Activated CD8-positive, alpha-beta memory T cell treated with anti-CD3 and anti-CD28 coated beads, Interleukin-2, amount 50 U/mL, for 24 hours (primary cell): Measurements from ENCODE around the gene SCGB1A1.

Source experiments
- DNase-seq: peaks from one replicate; pipeline ENCODE4 v3.0.0-alpha.2; 2020; ENCODE audit errors: extremely low read depth

The SCGB1A1 gene

GRCh38 chr11:62421996-62422395 lies 3.2 kb downstream of the SCGB1A1 start:
- DNase-seq: no peak

DNA sequence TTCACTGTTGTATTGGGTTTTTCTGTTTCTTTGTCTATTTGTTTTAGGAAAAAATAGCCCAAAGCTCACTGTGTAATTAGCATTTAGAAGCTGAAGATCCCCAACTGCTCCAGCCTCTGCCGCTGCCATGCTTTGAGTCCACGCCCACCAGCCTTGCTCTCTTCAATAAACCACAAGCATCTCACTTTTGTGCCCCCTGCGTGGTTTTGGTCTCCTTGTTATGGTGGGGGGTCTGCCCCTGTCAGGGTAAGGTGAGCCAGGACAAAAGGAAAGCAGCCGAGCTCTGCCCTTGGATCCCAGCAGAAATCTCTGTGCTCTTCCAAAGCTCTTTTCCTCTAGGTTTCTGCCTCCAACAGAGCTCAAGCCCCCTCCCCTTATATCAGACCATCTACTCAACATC lies 4.2 kb downstream of the SCGB1A1 start:
- DNase-seq: no peak

DNA sequence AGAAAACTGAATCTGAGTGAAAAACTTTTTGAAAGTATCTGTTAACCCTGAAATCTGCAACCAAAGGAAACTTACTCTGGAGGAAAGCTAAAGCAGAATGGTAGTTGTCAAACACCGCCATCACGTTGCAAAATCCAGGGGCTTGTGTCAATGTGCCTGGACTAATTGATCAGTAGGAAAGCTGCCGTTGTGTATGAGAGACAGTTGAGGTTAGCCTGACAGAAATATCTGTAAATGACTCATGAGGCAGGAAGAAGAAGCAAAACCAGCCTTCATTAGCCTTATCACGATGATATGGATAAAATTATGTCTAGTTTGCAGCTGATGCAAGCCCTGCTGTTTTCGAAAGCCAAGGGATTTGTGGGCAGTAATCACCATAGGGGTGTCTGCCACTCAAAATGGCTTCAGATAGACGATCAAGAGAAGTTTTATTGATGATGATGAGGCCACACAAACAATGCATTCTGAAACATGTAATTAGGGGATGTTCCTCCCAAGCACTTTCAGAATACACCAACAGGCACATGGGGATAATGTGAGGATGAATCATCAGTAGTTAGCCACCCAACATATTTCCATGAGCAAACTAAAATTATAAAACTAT lies 8.9 kb downstream of the SCGB1A1 start:
- DNase-seq: no peak

GRCh38 chr11:62428871-62429560 lies 10.2 kb downstream of the SCGB1A1 start:
- DNase-seq: no peak

DNA sequence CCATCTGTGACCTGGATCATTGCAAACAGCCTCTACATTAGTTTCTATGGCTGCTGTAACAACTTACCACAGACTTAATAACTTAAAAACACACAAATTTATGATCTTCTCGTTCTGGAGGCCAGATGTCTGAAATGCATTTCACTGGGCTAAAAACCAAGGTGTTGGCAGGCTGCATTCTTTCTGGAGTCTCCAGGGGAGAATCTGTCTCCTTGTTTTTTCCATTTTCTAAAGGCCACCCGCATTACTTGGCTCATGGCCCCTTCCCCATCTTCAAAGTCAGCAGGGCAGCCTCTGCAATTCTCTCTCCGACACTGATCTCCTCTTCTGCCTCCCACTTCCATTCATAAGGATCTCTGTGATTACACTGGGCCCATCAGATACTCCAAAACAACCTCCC lies 11.6 kb downstream of the SCGB1A1 start:
- DNase-seq: no peak

GRCh38 chr11:62431171-62431901 lies 12.5 kb downstream of the SCGB1A1 start:
- no peak for DNase-seq

DNA sequence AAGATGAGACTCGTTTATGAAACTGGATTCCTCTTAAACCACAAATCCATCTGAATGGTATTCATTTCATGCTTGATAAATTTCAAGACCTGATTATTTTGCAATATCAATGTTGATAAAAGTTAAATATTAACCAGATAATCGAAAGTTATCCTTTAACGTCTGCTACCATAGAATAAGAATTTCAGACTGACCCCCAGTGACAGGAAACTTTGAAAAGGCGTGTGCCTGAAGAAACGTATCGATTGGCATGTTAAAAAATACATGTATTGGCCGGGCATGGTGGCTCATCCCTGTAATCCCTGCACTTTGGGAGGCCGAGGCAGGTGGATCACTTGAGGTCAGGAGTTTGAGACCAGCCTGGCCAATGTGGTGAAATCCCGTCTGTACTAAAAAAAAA lies 13.9 kb downstream of the SCGB1A1 start:
- no peak for DNase-seq

- DNase-seq: no peak
These were observed 14.5 kb downstream of the SCGB1A1 start for GRCh38 chr11:62433141-62433903.

- DNase-seq: no peak
These were observed 15.1 kb downstream of the SCGB1A1 start for GRCh38 chr11:62433904-62434276.

GRCh38 chr11:62435846-62436660 lies 17.2 kb downstream of the SCGB1A1 start:
- no peak for DNase-seq

- no peak for DNase-seq
These were observed 18.8 kb downstream of the SCGB1A1 start for GRCh38 chr11:62437616-62438015.

DNA sequence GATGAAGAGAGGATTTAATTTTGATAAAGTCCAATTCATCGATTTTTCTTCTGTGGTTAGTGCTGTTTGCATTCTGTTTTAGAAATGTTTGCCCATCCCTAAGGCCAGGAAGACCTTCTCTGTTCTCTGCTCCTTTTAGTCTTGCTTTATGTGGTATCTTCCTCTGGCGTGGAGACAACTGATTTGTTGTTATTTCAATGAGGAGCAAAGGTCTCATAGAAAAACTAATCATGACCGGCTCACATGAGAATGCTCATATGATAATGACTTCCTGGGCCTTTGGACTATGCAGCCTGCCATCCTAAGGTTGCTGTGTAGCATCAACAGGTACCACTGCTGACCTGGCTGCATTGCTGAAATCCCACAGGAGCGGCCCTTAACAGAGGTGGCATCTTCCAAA lies 19.8 kb downstream of the SCGB1A1 start:
- no peak for DNase-seq

DNA sequence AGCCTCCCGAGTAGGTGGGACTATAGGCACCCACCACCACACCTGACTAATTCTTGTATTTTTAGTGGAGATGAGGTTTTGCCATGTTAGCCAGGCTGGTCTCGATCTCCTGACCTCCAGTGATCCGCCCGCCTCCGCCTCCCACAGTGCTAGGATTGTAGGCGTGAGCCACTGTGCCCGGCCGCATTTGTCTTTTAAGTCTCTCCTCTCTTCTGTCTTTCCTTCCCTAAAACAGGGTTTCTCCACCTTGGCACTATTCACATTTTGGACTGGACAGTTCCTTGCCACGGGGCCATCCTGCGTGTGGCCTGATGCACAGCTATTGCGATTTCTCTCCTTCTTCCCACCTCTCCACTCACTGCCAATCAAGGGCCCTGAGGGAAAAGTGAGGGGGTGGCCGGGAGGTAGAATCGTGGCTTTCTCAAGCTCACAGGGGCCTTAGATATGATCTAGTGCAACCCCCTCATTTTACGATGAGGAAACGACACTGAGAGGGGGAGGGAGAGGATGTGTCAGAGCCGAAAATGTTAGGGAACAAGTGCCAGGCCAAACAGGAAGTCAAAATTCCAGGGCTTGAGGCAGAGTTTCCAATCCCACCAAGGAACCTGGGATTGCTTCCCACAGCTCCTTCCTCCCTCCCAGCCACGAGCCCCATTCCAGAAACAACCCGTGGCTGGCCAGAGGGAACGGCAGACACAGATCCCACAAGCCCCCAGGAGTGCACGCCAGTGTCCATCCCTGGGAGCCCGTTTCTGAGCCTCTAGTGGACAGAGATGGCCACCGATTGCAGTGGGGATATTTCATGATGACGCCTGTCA lies 21.2 kb downstream of the SCGB1A1 start:
- DNase-seq: no peak

DNA sequence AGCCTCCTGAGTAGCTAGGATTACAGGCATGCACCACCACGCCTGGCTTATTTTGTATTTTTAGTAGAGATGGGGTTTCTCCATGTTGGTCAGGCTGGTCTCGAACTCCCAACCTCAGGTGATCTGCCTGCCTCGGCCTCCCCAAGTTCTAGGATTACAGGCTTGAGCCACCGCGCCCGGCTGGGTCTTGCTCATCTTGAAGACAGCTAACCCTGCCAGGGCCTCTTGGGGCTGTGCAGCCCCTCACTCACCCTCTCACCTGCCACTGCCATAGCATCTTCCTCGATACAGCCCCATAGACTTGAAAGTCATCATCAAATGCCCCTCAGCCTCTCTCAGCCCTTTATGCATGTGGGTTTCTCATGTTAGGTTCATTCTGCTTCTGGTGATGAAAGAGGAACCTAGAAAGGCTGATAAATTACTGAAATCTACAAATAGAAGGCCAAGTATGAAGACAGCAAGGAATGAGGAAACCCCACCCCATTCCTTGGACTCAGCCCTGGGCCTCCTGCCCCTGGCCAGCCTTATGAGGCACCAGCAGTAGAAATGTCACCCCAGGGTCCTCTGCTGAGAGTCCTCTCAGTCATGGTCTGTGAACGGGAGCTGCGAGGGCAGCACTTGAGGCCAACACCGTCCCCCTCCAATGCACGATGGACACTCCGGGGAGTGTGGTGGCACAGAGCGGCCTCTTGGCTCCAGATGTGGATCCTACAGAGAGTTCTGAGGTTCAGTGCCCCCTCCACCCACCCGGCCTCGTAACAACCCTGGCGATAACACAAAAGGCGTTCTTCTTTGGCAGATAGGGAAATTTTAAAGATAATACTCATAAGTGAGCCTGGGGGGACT lies 24.8 kb downstream of the SCGB1A1 start:
- DNase-seq: no peak

DNA sequence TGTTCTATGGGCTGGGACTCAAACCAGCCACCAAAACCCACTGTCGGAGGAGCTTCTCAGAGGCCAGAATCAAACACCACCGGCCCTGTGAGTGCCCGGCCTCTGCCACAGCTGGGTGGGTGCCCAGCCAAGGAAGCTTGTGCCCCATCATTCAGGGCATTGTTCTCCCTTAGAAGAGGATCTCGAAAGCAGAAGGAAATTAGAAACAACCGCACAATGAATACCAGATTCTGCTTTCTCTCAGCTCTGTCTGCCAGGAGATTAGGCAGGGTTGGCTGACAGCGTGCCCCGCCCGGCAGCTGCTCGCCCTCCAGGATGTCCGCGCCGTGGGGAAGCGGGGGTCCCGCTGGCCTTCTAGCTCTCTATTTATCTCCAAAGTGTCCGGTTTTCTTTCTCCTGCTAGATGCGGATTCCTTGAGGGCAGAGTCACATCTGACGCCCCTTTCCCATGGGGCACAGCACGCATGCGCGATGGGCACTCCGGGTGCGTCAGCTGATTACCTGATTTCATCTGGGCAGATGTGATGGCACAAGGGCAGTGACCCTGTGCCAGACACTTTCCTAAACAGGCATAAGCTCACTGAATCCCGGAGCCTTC lies 25.5 kb downstream of the SCGB1A1 start:
- no peak for DNase-seq

DNA sequence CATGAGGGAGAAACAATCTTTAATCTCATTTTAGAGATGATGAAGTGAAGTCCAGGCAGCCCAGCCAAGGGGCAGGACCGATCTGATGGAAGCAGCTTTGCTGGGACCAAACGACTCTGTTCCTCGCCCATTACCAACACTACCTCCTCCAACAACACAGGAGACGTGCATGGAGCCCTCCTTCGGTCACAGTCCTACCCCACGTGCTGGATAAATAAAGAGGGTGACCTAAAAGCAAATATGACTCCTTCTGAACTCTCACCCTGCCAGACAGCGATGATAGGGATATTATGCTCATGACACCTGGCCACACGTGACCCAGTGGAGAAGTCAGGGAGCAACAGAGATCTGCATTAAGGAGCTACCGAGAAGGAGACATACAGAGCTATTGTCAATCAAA lies 26.0 kb downstream of the SCGB1A1 start:
- DNase-seq: no peak

DNA sequence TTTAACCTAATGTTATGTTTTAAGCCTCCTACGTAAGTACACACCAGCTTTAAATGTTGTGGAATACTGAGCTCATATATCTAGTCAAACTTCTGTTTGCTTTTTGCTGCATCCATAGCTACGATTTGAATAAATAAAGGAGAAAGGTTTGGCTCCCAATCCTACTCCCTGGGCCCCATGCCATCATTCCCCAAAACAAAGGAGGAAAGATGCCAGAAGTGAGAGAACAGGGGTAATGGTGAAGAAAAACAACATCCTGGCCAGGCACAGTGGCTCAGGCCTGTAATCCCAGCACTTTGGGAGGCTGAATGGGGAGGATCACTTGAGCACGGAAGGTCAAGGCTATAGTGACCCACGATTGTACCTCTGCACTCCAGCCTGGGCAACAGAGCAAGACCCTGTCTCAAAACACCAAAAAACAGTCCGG lies 26.5 kb downstream of the SCGB1A1 start:
- no peak for DNase-seq

GRCh38 chr11:62446091-62446490 lies 27.3 kb downstream of the SCGB1A1 start:
- no peak for DNase-seq

DNA sequence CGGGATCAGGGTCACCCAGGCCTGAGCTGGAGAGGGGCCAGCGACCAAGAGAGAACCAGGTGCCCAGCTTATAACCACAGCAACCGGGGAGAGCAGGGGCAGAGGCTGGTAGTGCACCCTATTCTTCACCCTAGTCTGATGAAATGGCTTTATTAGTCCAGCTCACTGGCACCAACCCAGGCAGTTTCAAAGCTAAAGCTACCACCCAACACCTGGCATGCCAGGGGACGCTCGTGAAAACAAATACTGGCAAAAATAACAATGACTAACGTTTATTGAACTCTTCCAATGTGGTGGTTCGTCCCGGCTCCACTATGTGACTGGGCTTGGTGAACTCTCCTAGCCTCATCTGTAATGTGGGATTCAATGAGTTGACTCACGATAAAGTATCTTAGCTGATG lies 30.6 kb downstream of the SCGB1A1 start:
- no peak for DNase-seq
